Breast epithelium (tissue), 3 donors: ENCODE results near the gene CREG1.
"Not testable (repeated sequence)": the region's sequence is repeated elsewhere in the genome, so short reads cannot be mapped to it uniquely, and the experiment has no call there.

Source experiments
- POLR2A ChIP-seq: fragments of 450-650 bp; IDR thresholded peaks from one replicate; pipeline ENCODE4 v1.6.1; 2016; ENCODE audit warnings: antibody characterized with exemption, mild to moderate bottlenecking, moderate library complexity
- TF ChIP-seq, protein P1 (sequence below), 3 donors: fragments of 450-650 bp; IDR thresholded peaks; one replicate each; pipeline ENCODE4 v1.5.1; 2016 to 2017; ENCODE audit warnings: antibody characterized with exemption in 3 of 3, mild to moderate bottlenecking in 3 of 3, moderate library complexity in 3 of 3

DNA sequence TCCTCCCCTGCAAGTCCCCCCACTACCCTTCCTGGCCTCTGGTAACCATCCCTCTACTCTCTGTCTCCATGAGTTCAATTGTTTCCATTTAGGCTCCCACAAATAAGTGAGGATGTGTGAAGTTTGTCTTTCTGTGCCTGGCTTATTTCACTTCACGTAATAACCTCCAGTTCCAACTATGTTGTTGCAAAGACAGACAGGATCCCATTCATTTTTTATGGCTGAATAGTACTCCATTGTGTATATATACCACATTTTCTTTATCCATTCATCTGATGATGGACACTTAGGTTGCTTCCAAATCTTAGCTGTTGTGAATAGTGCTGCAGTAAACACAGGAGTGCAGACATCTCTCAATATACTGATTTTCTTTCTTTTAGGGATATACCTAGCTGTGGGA, 1.5 kb upstream of the CREG1 start:
- not testable (repeated sequence) for TF ChIP-seq POLR2A
- TF ChIP-seq, protein P1, sequence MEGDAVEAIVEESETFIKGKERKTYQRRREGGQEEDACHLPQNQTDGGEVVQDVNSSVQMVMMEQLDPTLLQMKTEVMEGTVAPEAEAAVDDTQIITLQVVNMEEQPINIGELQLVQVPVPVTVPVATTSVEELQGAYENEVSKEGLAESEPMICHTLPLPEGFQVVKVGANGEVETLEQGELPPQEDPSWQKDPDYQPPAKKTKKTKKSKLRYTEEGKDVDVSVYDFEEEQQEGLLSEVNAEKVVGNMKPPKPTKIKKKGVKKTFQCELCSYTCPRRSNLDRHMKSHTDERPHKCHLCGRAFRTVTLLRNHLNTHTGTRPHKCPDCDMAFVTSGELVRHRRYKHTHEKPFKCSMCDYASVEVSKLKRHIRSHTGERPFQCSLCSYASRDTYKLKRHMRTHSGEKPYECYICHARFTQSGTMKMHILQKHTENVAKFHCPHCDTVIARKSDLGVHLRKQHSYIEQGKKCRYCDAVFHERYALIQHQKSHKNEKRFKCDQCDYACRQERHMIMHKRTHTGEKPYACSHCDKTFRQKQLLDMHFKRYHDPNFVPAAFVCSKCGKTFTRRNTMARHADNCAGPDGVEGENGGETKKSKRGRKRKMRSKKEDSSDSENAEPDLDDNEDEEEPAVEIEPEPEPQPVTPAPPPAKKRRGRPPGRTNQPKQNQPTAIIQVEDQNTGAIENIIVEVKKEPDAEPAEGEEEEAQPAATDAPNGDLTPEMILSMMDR (IDR thresholded peaks at IDR 0.05), result not testable (repeated sequence)
